Thymus (tissue), 11 donors: ENCODE measurements around the gene SEMA6A. TPM values are rescaled to one million over a fixed set of nuclear protein-coding genes. Genes with fewer than 3 reads are reported as not detected.

Experiments
- DNase-seq, 9 donors: peaks; one replicate each; pipeline ENCODE4 v3.0.0-alpha.2; 2013; ENCODE audit warnings: low spot score in 9 of 9, low read depth in 6 of 9, missing footprints in 1 of 9
- H3K27ac ChIP-seq, 2 donors: one replicate each; pipeline ENCODE4 v1.5.1; 2013; ENCODE audit warnings: control low read depth in 1 of 2, low read depth in 1 of 2, low read length in 1 of 2, mild to moderate bottlenecking in 1 of 2, moderate library complexity in 1 of 2
- H3K27me3 ChIP-seq, 2 donors: one replicate each; pipeline ENCODE4 v1.5.1; 2013; ENCODE audit warnings: low read length in 1 of 2; ENCODE audit not compliant: control insufficient read depth in 2 of 2, insufficient read depth in 1 of 2
- H3K36me3 ChIP-seq, 2 donors: one replicate each; pipeline ENCODE4 v1.5.1; 2013; ENCODE audit warnings: low read length in 1 of 2, mild to moderate bottlenecking in 1 of 2, moderate library complexity in 1 of 2; ENCODE audit not compliant: control insufficient read depth in 2 of 2, insufficient read depth in 2 of 2
- H3K4me1 ChIP-seq, 2 donors: one replicate each; pipeline ENCODE4 v1.5.1; 2013; ENCODE audit warnings: low read length in 2 of 2; ENCODE audit not compliant: control insufficient read depth in 2 of 2, insufficient read depth in 2 of 2
- H3K4me3 ChIP-seq, 2 donors: one replicate each; pipeline ENCODE4 v1.5.1; 2013; ENCODE audit warnings: low read length in 2 of 2, control low read depth in 1 of 2, mild to moderate bottlenecking in 1 of 2
- H3K9me3 ChIP-seq, 2 donors: one replicate each; pipeline ENCODE4 v1.5.1; 2013; ENCODE audit warnings: low read length in 1 of 2, mild to moderate bottlenecking in 1 of 2; ENCODE audit not compliant: control insufficient read depth in 2 of 2, insufficient read depth in 1 of 2
- WGBS: extraction: QIAGEN DNeasy Blood & Tissue Kit; methylation state at CpG from one replicate; pipeline ENCODE4 v1.1.7; 2013; 5-methylcytosine and 5-hydroxymethylcytosine counted together
- polyA plus RNA-seq: library from polyadenylated mRNA; stranded (reverse); fragments of 200-250 nt; gene quantifications from one replicate; pipeline ENCODE4 v1.2.3, GENCODE V29; 2013
- total RNA-seq: library from RNA; stranded (reverse); fragments of 120-200 nt; gene quantifications from one replicate; pipeline ENCODE4 v1.2.4, GENCODE V29; 2013
- donor health status: healthy.

SEMA6A gene
- total and polyA plus RNA-seq, 2 donors: 3.6 to 6.2 TPM

- no peak for DNase-seq
- Histone ChIP-seq H3K4me1 (peaks cover 0 to 2% of the 10 kb centered on the region in 2 donors), H3K27me3 (no peaks in the 10 kb centered on the region), H3K36me3 (no peaks in the 10 kb centered on the region), H3K9me3 (no peaks in the 10 kb centered on the region), H3K4me3 (no peak overlapping the region), H3K27ac (no peak overlapping the region)
- WGBS: 88% methylated on average over 9 of the region's 9 CpGs
Measured at GRCh38 chr5:116522356-116523136, 52.1 kb downstream of the SEMA6A start.

DNA sequence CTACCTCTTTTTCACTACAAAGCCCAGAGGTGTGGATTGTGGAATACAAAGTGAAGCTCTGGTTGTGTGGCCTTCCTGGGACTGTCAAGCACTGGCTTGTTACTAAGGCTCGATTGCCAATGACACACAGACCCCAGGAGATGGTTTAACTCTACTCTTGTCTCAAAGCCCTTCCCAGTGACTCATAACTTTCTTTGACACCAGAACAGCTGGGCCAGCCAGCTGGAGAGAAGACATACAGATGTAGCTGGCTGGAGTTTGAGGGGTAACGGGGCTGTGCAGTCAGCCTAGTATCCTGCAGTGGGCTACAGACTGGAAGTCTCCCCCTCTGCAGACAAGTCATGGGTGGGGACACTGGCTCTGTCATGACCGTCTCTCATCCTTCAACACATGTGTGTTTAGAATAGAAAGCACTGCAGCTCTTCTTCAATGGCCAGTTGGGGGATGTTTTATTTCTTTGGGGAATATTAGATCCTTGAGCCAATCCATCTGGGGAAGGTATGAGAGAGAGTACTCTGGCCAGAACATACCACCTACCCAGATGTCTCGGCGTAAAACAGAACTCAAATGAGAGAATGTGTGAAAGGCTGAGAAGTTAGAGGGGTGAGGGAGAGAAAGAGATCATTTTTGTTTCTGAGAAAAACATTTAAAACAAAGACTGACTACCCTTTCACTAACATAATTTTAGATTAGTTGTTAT, 53.3 kb downstream of the SEMA6A start:
- WGBS: 98% methylated on average over 5 of the region's 5 CpGs
- Histone ChIP-seq H3K27me3 (no peaks in the 10 kb centered on the region), H3K27ac (no peak overlapping the region), H3K9me3 (no peaks in the 10 kb centered on the region), H3K36me3 (no peaks in the 10 kb centered on the region), H3K4me1 (peaks cover 0 to 2% of the 10 kb centered on the region in 2 donors), H3K4me3 (no peak overlapping the region)
- no peak for DNase-seq

- H3K36me3 ChIP-seq: no peaks in the 10 kb centered on the region
- no peak overlapping the region for H3K4me3 ChIP-seq
- H3K27me3 ChIP-seq: no peaks in the 10 kb centered on the region
- WGBS: 20% methylated on average over 1 of the region's 1 CpG
- H3K9me3 ChIP-seq: no peaks in the 10 kb centered on the region
- DNase-seq: no peak
- H3K27ac ChIP-seq: no peak overlapping the region
- peaks cover 0 to 2% of the 10 kb centered on the region in 2 donors for H3K4me1 ChIP-seq
Measured at GRCh38 chr5:116520771-116521170, 53.9 kb downstream of the SEMA6A start.

- whole genome bisulfite sequencing: 92% methylated on average over 3 of the region's 3 CpGs
- Histone ChIP-seq H3K27me3 (no peaks in the 10 kb centered on the region), H3K4me3 (no peak overlapping the region), H3K9me3 (no peaks in the 10 kb centered on the region), H3K36me3 (no peaks in the 10 kb centered on the region), H3K4me1 (peaks cover 0 to 2% of the 10 kb centered on the region in 2 donors), H3K27ac (no peak overlapping the region)
- DNase-seq: no peak
Measured at GRCh38 chr5:116518423-116518822, 56.2 kb downstream of the SEMA6A start.

DNA sequence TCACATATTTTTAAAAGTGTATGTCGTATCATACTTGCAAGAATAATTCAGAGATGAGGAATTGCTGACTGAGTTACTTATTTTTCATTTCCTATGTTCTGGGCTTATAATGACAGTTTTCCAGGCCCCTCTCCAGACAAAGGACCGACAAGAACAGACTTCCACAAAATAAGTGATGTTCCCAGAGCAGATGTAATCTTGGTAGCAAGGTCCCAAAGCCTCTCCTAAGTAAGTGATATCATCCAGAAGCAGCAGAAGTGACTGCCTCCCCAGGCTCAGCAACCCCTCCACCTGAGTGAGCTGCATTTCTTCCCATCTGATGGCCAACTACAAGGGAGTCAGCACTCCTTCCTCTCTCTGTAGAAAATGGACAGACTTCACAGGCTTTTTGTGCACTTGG, 57.1 kb downstream of the SEMA6A start:
- Histone ChIP-seq H3K36me3 (no peaks in the 10 kb centered on the region), H3K9me3 (no peaks in the 10 kb centered on the region), H3K4me3 (no peak overlapping the region), H3K4me1 (peaks cover 0 to 2% of the 10 kb centered on the region in 2 donors), H3K27ac (no peak overlapping the region), H3K27me3 (no peaks in the 10 kb centered on the region)
- 94% methylated on average over 2 of the region's 2 CpGs for WGBS
- DNase-seq: no peak

GRCh38 chr5:116516021-116516420, 58.6 kb downstream of the SEMA6A start:
- H3K27me3 ChIP-seq: no peaks in the 10 kb centered on the region
- H3K27ac ChIP-seq: no peak overlapping the region
- peaks cover 0 to under 1% of the 10 kb centered on the region in 2 donors for H3K4me1 ChIP-seq
- H3K9me3 ChIP-seq: no peaks in the 10 kb centered on the region
- 82% methylated on average over 4 of the region's 4 CpGs for WGBS
- DNase-seq: no peak
- no peaks in the 10 kb centered on the region for H3K36me3 ChIP-seq
- no peak overlapping the region for H3K4me3 ChIP-seq

- H3K9me3 ChIP-seq: no peaks in the 10 kb centered on the region
- H3K36me3 ChIP-seq: no peaks in the 10 kb centered on the region
- WGBS: 97% methylated on average over 2 of the region's 2 CpGs
- DNase-seq: no peak
- no peak overlapping the region for H3K27ac ChIP-seq
- H3K4me1 ChIP-seq: no peaks in the 10 kb centered on the region
- no peaks in the 10 kb centered on the region for H3K27me3 ChIP-seq
- no peak overlapping the region for H3K4me3 ChIP-seq
Measured at GRCh38 chr5:116514421-116514970, 60.1 kb downstream of the SEMA6A start.

DNA sequence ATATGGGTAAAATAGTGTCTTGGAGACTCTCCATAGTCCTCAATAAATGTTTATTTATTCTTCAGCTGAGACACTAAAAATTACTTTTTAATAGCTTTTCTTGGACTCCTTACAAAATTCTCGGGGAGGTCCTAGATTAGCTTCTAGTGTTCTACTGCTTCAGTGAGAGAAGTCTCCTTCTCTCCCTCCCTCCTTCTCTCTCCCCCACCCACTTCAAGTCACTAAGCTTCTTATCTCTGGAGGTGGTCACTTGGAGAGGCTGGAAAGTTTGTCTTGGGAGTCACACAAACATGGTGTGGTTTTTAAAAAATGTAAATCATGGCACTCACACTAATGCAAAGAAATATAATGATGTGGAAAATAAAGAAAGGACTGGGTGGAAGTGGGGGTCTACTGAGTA, 64.1 kb downstream of the SEMA6A start:
- Histone ChIP-seq H3K4me1 (no peaks in the 10 kb centered on the region), H3K9me3 (no peaks in the 10 kb centered on the region), H3K36me3 (no peaks in the 10 kb centered on the region), H3K27ac (no peak overlapping the region), H3K4me3 (no peak overlapping the region), H3K27me3 (no peaks in the 10 kb centered on the region)
- WGBS: 95% methylated on average over 1 of the region's 1 CpG
- no peak for DNase-seq
